CD4-positive, alpha-beta memory T cell (primary cell): ENCODE results near the gene SUPT4H1. TPM values are rescaled to one million over a fixed set of nuclear protein-coding genes. Genes with fewer than 3 reads are reported as not detected.
"Not testable (repeated sequence)": the region's sequence is repeated elsewhere in the genome, so short reads cannot be mapped to it uniquely, and the experiment has no call there.

ENCODE experiments used
- CTCF ChIA-PET: fragments of 350-600 bp; sonication (Branson Sonifier 250); formaldehyde crosslinking; loops from one replicate; lab custom pipeline; 2021; ENCODE audit warnings: inconsistent platforms; ENCODE audit not compliant: partially characterized antibody; lab: Charles Lee
- POLR2A ChIA-PET: fragments of 350-600 bp; sonication (Branson Sonifier 250); formaldehyde crosslinking; loops from one replicate; lab custom pipeline; 2021; ENCODE audit not compliant: partially characterized antibody; lab: Charles Lee
- DNase-seq, 5 donors: peaks; one replicate each; pipeline versions ENCODE4 v3.0.0 to v3.0.0-alpha.2; 2020 to 2022; ENCODE audit warnings: mixed read lengths in 1 of 5
- H3K27ac ChIP-seq: one replicate; pipeline ENCODE4 v1.7.0; 2013; ENCODE audit warnings: low read depth, low read length
- H3K27me3 ChIP-seq: 2 replicates; pipeline ENCODE4 v1.7.0; 2013; ENCODE audit warnings: mild to moderate bottlenecking, low read length, moderate library complexity; ENCODE audit not compliant: insufficient read depth
- H3K36me3 ChIP-seq: 2 replicates; pipeline ENCODE4 v1.7.0; 2013; ENCODE audit warnings: mild to moderate bottlenecking, low read length, moderate library complexity; ENCODE audit not compliant: insufficient read depth
- H3K4me1 ChIP-seq: 2 replicates; pipeline ENCODE4 v1.7.0; 2013; ENCODE audit warnings: mild to moderate bottlenecking, low read length, moderate library complexity; ENCODE audit not compliant: insufficient read depth
- H3K4me3 ChIP-seq, 2 donors: one replicate each; pipeline ENCODE4 v1.7.0; 2013; ENCODE audit warnings: low read length in 2 of 2, mild to moderate bottlenecking in 1 of 2
- H3K9me3 ChIP-seq, 2 donors: one replicate each; pipeline ENCODE4 v1.7.0; 2013; ENCODE audit warnings: low read length in 2 of 2, control low read depth in 1 of 2; ENCODE audit not compliant: control insufficient read depth in 1 of 2
- H3K27ac Mint-ChIP-seq, 7 donors: one replicate each; pipeline ENCODE4 v1.8.0; 2020 to 2021; ENCODE audit warnings: mixed read lengths in 7 of 7, mild to moderate bottlenecking in 6 of 7, inconsistent platforms in 3 of 7, moderate library complexity in 3 of 7
- H3K27me3 Mint-ChIP-seq, 2 donors: one replicate each; pipeline ENCODE4 v1.8.0; 2020 to 2021; ENCODE audit warnings: mixed read lengths in 2 of 2
- H3K36me3 Mint-ChIP-seq, 2 donors: one replicate each; pipeline ENCODE4 v1.8.0; 2020 to 2021; ENCODE audit warnings: mixed read lengths in 2 of 2, inconsistent platforms in 1 of 2, mild to moderate bottlenecking in 1 of 2
- H3K4me1 Mint-ChIP-seq, 4 donors: one replicate each; pipeline ENCODE4 v1.8.0; 2020 to 2021; ENCODE audit warnings: mixed read lengths in 4 of 4, mild to moderate bottlenecking in 1 of 4
- H3K4me3 Mint-ChIP-seq, 8 donors: one replicate each; pipeline ENCODE4 v1.8.0; 2020 to 2021; ENCODE audit warnings: mixed read lengths in 8 of 8, mild to moderate bottlenecking in 7 of 8, moderate library complexity in 6 of 8, inconsistent platforms in 3 of 8
- H3K9me3 Mint-ChIP-seq, 8 donors: one replicate each; pipeline ENCODE4 v1.8.0; 2020 to 2021; ENCODE audit warnings: mixed read lengths in 8 of 8, mild to moderate bottlenecking in 5 of 8, inconsistent platforms in 3 of 8, moderate library complexity in 1 of 8
- intact Hi-C: fragments of 100-400 bp; cut with micrococcal nuclease; formaldehyde crosslinking; loops from one replicate; pipeline ENCODE4 v1.15.1; 2023
- polyA plus RNA-seq, 2 donors: library from polyadenylated mRNA; unstranded; fragments of 300-500 nt; fragmentation: Illumina TruSeq; gene quantifications; one replicate each; pipeline ENCODE4 v1.2.3, GENCODE V29; 2021
- total RNA-seq, 2 experiments: library from RNA; stranded (reverse); gene quantifications; one replicate each; pipeline ENCODE4 v1.2.3, GENCODE V29; 2021

Gene SUPT4H1
- total and polyA plus RNA-seq, 4 experiments from 2014 or later, result 61.4 to 120 (median 84.8) TPM

GRCh38 chr17:58345500-58345899 is 6.5 kb downstream of the SUPT4H1 start:
- Mint-ChIP-seq H3K9me3 (no peaks in the 10 kb centered on the region), H3K4me3 (peak overlapping the region; percentile 25 to 99 (median 89)), H3K4me1 (peaks cover 51 to 93% (median 71%) of the 10 kb centered on the region in 4 donors), H3K36me3 (peaks cover 46 to 66% of the 10 kb centered on the region in 2 donors), H3K27ac (peak overlapping the region; percentile 92 to 99 (median 94)), H3K27me3 (no peaks in the 10 kb centered on the region)
- Histone ChIP-seq H3K27me3 (no peaks in the 10 kb centered on the region), H3K36me3 (peaks cover 46% of the 10 kb centered on the region), H3K9me3 (no peaks in the 10 kb centered on the region), H3K4me1 (peaks cover 91% of the 10 kb centered on the region), H3K4me3 (no peak overlapping the region), H3K27ac (peak overlapping the region; percentile 97)
- POLR2A ChIA-PET, result interaction anchor here (1.0 to 34.1 kb wide), 15 partner anchors 2 to 810 kb away, joined by 3 to 3924 read pairs (median 8); partner anchors contain the start of genes HSF5, PRR11, RNF43 and SKA2
- no peak for DNase-seq
- CTCF ChIA-PET, result interaction anchor here (0.8 to 13.8 kb wide), 14 partner anchors 7 to 660 kb away, joined by 3 to 510 read pairs (median 9); partner anchors contain the start of genes HSF5, MTMR4, RNF43 and SUPT4H1
- intact Hi-C loops, result loop anchor here (1.0 to 2.0 kb wide), 2 partner anchors 102 to 173 kb away; no protein-coding TSS in a partner anchor

GRCh38 chr17:58344791-58345157 is 7.2 kb downstream of the SUPT4H1 start:
- no peaks in the 10 kb centered on the region for H3K9me3 ChIP-seq
- Mint-ChIP-seq H3K27me3 (no peaks in the 10 kb centered on the region), H3K36me3 (peaks cover 45 to 70% of the 10 kb centered on the region in 2 donors), H3K9me3 (no peaks in the 10 kb centered on the region), H3K4me3 (peak overlapping the region; percentile 86 to 99 (median 90)), H3K27ac (peak overlapping the region; percentile 92 to 99 (median 94)), H3K4me1 (peaks cover 56 to 98% (median 76%) of the 10 kb centered on the region in 4 donors)
- DNase-seq, result peak; percentile 79 to 88 (median 81)
- peaks cover 44% of the 10 kb centered on the region for H3K36me3 ChIP-seq
- CTCF ChIA-PET, result interaction anchor here (0.8 to 13.8 kb wide), 19 partner anchors 8 to 660 kb away, joined by 3 to 510 read pairs (median 5); partner anchors contain the start of genes HSF5, MTMR4, RNF43 and SUPT4H1
- peaks cover 97% of the 10 kb centered on the region for H3K4me1 ChIP-seq
- H3K27me3 ChIP-seq, result no peaks in the 10 kb centered on the region
- peak overlapping the region; percentile 97 for H3K27ac ChIP-seq
- POLR2A ChIA-PET, result interaction anchor here (0.7 to 34.1 kb wide), 26 partner anchors 1 to 810 kb away, joined by 3 to 3924 read pairs (median 4); partner anchors contain the start of genes HSF5, MKS1, MRPS23 and PRR11
- intact Hi-C loops, result loop anchor here (1.0 to 2.0 kb wide), 8 partner anchors 8 to 174 kb away; partner anchors contain the start of genes RNF43 and SUPT4H1
- H3K4me3 ChIP-seq, result peak overlapping the region; percentile 59 to 99

GRCh38 chr17:58344047-58344790 is 7.8 kb downstream of the SUPT4H1 start:
- peaks cover 40 to 68% of the 10 kb centered on the region in 2 donors for H3K36me3 Mint-ChIP-seq
- peak overlapping the region; percentile 92 to 99 (median 94) for H3K27ac Mint-ChIP-seq
- H3K4me1 Mint-ChIP-seq, result peaks cover 55 to 98% (median 75%) of the 10 kb centered on the region in 4 donors
- peak overlapping the region; percentile 86 to 99 (median 90) for H3K4me3 Mint-ChIP-seq
- H3K27ac ChIP-seq, result peak overlapping the region; percentile 97
- peak overlapping the region; percentile 59 to 99 for H3K4me3 ChIP-seq
- no peaks in the 10 kb centered on the region for H3K9me3 ChIP-seq
- H3K4me1 ChIP-seq, result peaks cover 97% of the 10 kb centered on the region
- H3K9me3 Mint-ChIP-seq, result no peaks in the 10 kb centered on the region
- H3K27me3 ChIP-seq, result no peaks in the 10 kb centered on the region
- H3K36me3 ChIP-seq, result peaks cover 39% of the 10 kb centered on the region
- POLR2A ChIA-PET, result interaction anchor here (0.7 to 34.1 kb wide), 26 partner anchors 0 to 811 kb away, joined by 3 to 3924 read pairs (median 4); partner anchors contain the start of genes HSF5, MKS1, MRPS23 and PRR11
- peak; percentile 86 to 99 (median 90) for DNase-seq
- intact Hi-C loops, result loop anchor here (1.0 to 2.0 kb wide), 7 partner anchors 8 to 175 kb away; partner anchors contain the start of genes RNF43 and SUPT4H1
- H3K27me3 Mint-ChIP-seq, result no peaks in the 10 kb centered on the region
- CTCF ChIA-PET, result interaction anchor here (0.8 to 13.8 kb wide), 19 partner anchors 8 to 661 kb away, joined by 3 to 510 read pairs (median 5); partner anchors contain the start of genes HSF5, MTMR4, RNF43 and SUPT4H1

- POLR2A ChIA-PET, result interaction anchor here (1.6 to 34.1 kb wide), 8 partner anchors 1 to 289 kb away, joined by 5 to 3924 read pairs (median 14); partner anchors contain the start of genes HSF5, SUPT4H1 and TSPOAP1
These were observed 8.9 kb downstream of the SUPT4H1 start for GRCh38 chr17:58343131-58343530.

GRCh38 chr17:58341861-58342475 is 10.0 kb downstream of the SUPT4H1 start:
- Mint-ChIP-seq H3K36me3 (peaks cover 20 to 56% of the 10 kb centered on the region in 2 donors), H3K4me1 (peaks cover 44 to 100% (median 65%) of the 10 kb centered on the region in 4 donors), H3K27me3 (no peaks in the 10 kb centered on the region), H3K27ac (peak overlapping the region; percentile 92 to 99 (median 94)), H3K4me3 (peak overlapping the region; percentile 86 to 99 (median 90)), H3K9me3 (no peaks in the 10 kb centered on the region)
- peaks cover 16% of the 10 kb centered on the region for H3K36me3 ChIP-seq
- CTCF ChIA-PET, result interaction anchor here (1.0 to 13.8 kb wide), 5 partner anchors 8 to 146 kb away, joined by 3 to 510 read pairs (median 56); partner anchors contain the start of genes HSF5 and RNF43
- peak overlapping the region; percentile 97 for H3K27ac ChIP-seq
- DNase-seq, result peak in 2 of 5 donors; percentile 18 to 52
- H3K4me3 ChIP-seq, result peak overlapping the region; percentile 38 to 99
- H3K4me1 ChIP-seq, result peaks cover 93% of the 10 kb centered on the region
- intact Hi-C loops, result no loop called here
- no peaks in the 10 kb centered on the region for H3K27me3 ChIP-seq
- POLR2A ChIA-PET, result interaction anchor here (1.1 to 34.1 kb wide), 4 partner anchors 2 to 76 kb away, joined by 3 to 3924 read pairs (median 1964); partner anchors contain the start of genes RNF43, SUPT4H1 and TSPOAP1
- no peaks in the 10 kb centered on the region for H3K9me3 ChIP-seq

More at GRCh38 chr17:58343131-58343530, 8.9 kb downstream of the SUPT4H1 start:
- Histone ChIP-seq H3K9me3 (no peaks in the 10 kb centered on the region), H3K36me3 (peaks cover 28% of the 10 kb centered on the region), H3K27me3 (no peaks in the 10 kb centered on the region), H3K4me1 (peaks cover 100% of the 10 kb centered on the region), H3K27ac (peak overlapping the region; percentile 97), H3K4me3 (peak overlapping the region; percentile 59 to 99)
- Mint-ChIP-seq H3K27me3 (no peaks in the 10 kb centered on the region), H3K4me1 (peaks cover 52 to 100% (median 70%) of the 10 kb centered on the region in 4 donors), H3K4me3 (peak overlapping the region; percentile 86 to 99 (median 90)), H3K9me3 (no peaks in the 10 kb centered on the region), H3K27ac (peak overlapping the region; percentile 92 to 99 (median 94)), H3K36me3 (peaks cover 30 to 57% of the 10 kb centered on the region in 2 donors)
- DNase-seq, result no peak
- intact Hi-C loops, result no loop called here
- CTCF ChIA-PET, result interaction anchor here (0.9 to 13.8 kb wide), 8 partner anchors 8 to 190 kb away, joined by 3 to 510 read pairs (median 20); partner anchors contain the start of gene RNF43

- Mint-ChIP-seq H3K36me3 (peaks cover 18 to 52% of the 10 kb centered on the region in 2 donors), H3K4me1 (peaks cover 49 to 100% (median 70%) of the 10 kb centered on the region in 4 donors), H3K4me3 (peak overlapping the region; percentile 86 to 99 (median 93)), H3K27ac (peak overlapping the region; percentile 94 to 99 (median 97))
- DNase-seq, result peak in 1 of 5 donors; percentile 16
- ChIA-PET POLR2A (interaction anchor here (1.1 to 34.1 kb wide), 4 partner anchors 2 to 76 kb away, joined by 3 to 3924 read pairs (median 1964); partner anchors contain the start of genes RNF43, SUPT4H1 and TSPOAP1), CTCF (interaction anchor here (1.0 to 13.8 kb wide), 6 partner anchors 7 to 147 kb away, joined by 3 to 510 read pairs (median 30); partner anchors contain the start of genes HSF5 and RNF43)
- H3K9me3 ChIP-seq, H3K27me3 ChIP-seq, H3K9me3 Mint-ChIP-seq, intact Hi-C loops, H3K27me3 Mint-ChIP-seq: not testable (repeated sequence)
- peaks cover 11% of the 10 kb centered on the region for H3K36me3 ChIP-seq
- peak overlapping the region; percentile 97 for H3K27ac ChIP-seq
- H3K4me1 ChIP-seq, result peaks cover 93% of the 10 kb centered on the region
- peak overlapping the region; percentile 38 to 99 for H3K4me3 ChIP-seq
These were observed 10.7 kb downstream of the SUPT4H1 start for GRCh38 chr17:58341136-58341860.
